Measurements from ENCODE around the gene NFATC1.

NFATC1 gene

DNA sequence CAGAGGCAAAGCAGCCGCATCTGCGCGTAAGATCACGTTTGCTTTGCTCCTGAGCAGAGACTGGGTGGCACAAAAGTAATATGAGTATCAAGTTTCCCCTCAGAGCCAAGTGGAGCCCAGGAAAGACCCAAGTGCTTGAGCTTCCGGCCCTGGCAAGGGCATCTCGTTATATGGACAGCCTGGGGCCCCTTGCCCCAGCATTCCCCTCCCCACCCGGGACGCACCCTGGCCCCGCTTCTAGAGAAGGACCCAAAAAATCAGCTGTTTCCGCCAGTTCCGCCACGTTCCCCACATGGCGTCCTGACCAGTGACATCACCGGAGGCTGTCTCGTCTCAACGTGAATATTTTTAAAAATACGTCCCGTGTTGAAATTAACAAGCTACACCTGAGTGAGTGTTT, 135.1 kb downstream of the NFATC1 start:
- H3K4me1 ChIP-seq (ENCODE audit: control insufficient read depth, insufficient read depth, low read length): no peaks in the 10 kb centered on the region
- no peak overlapping the region for H3K9ac ChIP-seq (ENCODE audit: low read depth, low read length)
- H3K4me2 ChIP-seq (ENCODE audit: low read length): no peak overlapping the region
- no peaks in the 10 kb centered on the region for H3K36me3 ChIP-seq (ENCODE audit: insufficient read depth, low read length)
- no peak overlapping the region for H3K4me3 ChIP-seq (ENCODE audit: low read length)
- peaks cover 54% of the 10 kb centered on the region for H3K27me3 ChIP-seq (ENCODE audit: control insufficient read depth, insufficient read depth, low read length)
- H3K9me3 ChIP-seq (replicated peaks; ENCODE audit: low read length): no peaks in the 10 kb centered on the region

GRCh38 chr18:79531386-79531785, 135.7 kb downstream of the NFATC1 start:
- Histone ChIP-seq H3K4me2 (ENCODE audit: low read length) (no peak overlapping the region), H3K4me3 (ENCODE audit: low read length) (no peak overlapping the region), H3K9me3 (replicated peaks; ENCODE audit: low read length) (no peaks in the 10 kb centered on the region), H3K27me3 (ENCODE audit: control insufficient read depth, insufficient read depth, low read length) (peaks cover 59% of the 10 kb centered on the region), H3K9ac (ENCODE audit: low read depth, low read length) (no peak overlapping the region), H3K36me3 (ENCODE audit: insufficient read depth, low read length) (no peaks in the 10 kb centered on the region), H3K4me1 (ENCODE audit: control insufficient read depth, insufficient read depth, low read length) (no peaks in the 10 kb centered on the region)

DNA sequence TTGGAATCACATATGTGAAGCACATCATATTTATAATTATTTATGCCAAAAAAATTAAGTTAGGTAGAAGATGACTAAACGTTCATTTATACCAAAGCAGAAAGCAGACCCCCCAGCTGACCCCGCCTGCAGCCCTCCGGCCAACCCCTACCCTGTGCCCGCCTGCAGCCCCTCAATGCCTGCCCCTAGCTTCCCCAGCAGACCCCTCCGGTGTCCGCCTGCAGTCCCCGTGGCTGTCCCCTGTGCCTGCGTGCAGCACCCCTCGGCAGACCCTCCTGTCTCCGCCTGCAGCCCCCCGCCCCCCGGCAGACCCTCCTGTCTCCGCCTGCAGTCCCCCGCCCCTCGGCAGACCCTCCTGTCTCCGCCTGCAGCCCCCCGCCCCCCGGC, 136.2 kb downstream of the NFATC1 start:
- Histone ChIP-seq H3K4me3 (ENCODE audit: low read length) (no peak overlapping the region), H3K4me2 (ENCODE audit: low read length) (no peak overlapping the region), H3K4me1 (ENCODE audit: control insufficient read depth, insufficient read depth, low read length) (no peaks in the 10 kb centered on the region), H3K9ac (ENCODE audit: low read depth, low read length) (no peak overlapping the region), H3K36me3 (ENCODE audit: insufficient read depth, low read length) (no peaks in the 10 kb centered on the region), H3K27me3 (ENCODE audit: control insufficient read depth, insufficient read depth, low read length) (peaks cover 59% of the 10 kb centered on the region), H3K9me3 (replicated peaks; ENCODE audit: low read length) (no peaks in the 10 kb centered on the region)

- Histone ChIP-seq H3K9ac (ENCODE audit: low read depth, low read length) (no peak overlapping the region), H3K9me3 (replicated peaks; ENCODE audit: low read length) (no peaks in the 10 kb centered on the region), H3K4me2 (ENCODE audit: low read length) (no peak overlapping the region), H3K36me3 (ENCODE audit: insufficient read depth, low read length) (no peaks in the 10 kb centered on the region), H3K4me3 (ENCODE audit: low read length) (no peak overlapping the region), H3K27me3 (ENCODE audit: control insufficient read depth, insufficient read depth, low read length) (peaks cover 59% of the 10 kb centered on the region), H3K4me1 (ENCODE audit: control insufficient read depth, insufficient read depth, low read length) (no peaks in the 10 kb centered on the region)
These were observed 136.7 kb downstream of the NFATC1 start for GRCh38 chr18:79532313-79533007.

DNA sequence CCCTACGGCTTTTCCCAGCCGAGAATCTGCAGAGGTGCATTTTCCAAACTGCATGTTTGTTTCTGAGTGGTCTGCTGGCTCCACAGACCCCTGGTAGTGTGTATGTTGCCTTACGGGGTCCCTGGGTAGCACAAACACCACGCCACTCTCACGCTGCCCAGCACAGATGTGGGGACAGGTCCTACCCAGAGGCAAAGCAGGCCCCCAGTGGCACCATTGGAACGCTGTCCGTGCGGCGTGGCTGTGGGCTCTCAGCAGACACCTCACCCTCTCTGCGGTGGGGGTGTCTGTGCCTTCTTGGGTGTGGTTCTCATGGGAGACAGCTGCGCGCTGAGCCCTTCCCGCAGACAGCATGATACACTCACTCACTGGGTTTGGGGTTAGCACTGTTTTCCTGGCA, 137.4 kb downstream of the NFATC1 start:
- H3K27me3 ChIP-seq (ENCODE audit: control insufficient read depth, insufficient read depth, low read length): peaks cover 53% of the 10 kb centered on the region
- H3K4me3 ChIP-seq (ENCODE audit: low read length): no peak overlapping the region
- no peak overlapping the region for H3K4me2 ChIP-seq (ENCODE audit: low read length)
- H3K36me3 ChIP-seq (ENCODE audit: insufficient read depth, low read length): no peaks in the 10 kb centered on the region
- no peak overlapping the region for H3K9ac ChIP-seq (ENCODE audit: low read depth, low read length)
- H3K9me3 ChIP-seq (replicated peaks; ENCODE audit: low read length): no peaks in the 10 kb centered on the region
- no peaks in the 10 kb centered on the region for H3K4me1 ChIP-seq (ENCODE audit: control insufficient read depth, insufficient read depth, low read length)

GRCh38 chr18:79533591-79533990, 137.9 kb downstream of the NFATC1 start:
- H3K4me3 ChIP-seq (ENCODE audit: low read length): no peak overlapping the region
- H3K27me3 ChIP-seq (ENCODE audit: control insufficient read depth, insufficient read depth, low read length): peaks cover 48% of the 10 kb centered on the region
- no peak overlapping the region for H3K4me2 ChIP-seq (ENCODE audit: low read length)
- no peaks in the 10 kb centered on the region for H3K36me3 ChIP-seq (ENCODE audit: insufficient read depth, low read length)
- H3K9me3 ChIP-seq (replicated peaks; ENCODE audit: low read length): no peaks in the 10 kb centered on the region
- H3K4me1 ChIP-seq (ENCODE audit: control insufficient read depth, insufficient read depth, low read length): no peaks in the 10 kb centered on the region
- H3K9ac ChIP-seq (ENCODE audit: low read depth, low read length): no peak overlapping the region

DNA sequence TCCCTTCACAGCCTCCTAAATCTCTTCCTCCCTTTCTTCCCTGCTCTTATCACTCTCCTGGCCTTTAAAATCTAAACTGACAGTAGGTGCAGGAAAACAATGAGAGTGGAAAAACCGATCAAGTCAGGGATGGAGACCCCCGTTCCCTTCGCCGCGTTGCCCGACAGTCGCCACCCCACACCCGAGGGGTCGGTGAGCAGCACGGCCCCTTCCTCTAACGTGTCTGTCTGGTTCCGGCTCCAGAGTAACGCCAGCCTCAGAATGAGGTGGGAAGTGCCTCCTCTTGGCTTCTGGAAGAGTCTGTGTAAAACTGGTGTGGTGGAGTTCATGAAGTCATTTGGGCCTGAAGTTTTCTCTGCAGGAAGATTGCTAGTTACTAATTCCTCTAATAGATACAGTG, 138.6 kb downstream of the NFATC1 start:
- Histone ChIP-seq H3K27me3 (ENCODE audit: control insufficient read depth, insufficient read depth, low read length) (peaks cover 42% of the 10 kb centered on the region), H3K4me2 (ENCODE audit: low read length) (no peak overlapping the region), H3K9me3 (replicated peaks; ENCODE audit: low read length) (no peaks in the 10 kb centered on the region), H3K4me1 (ENCODE audit: control insufficient read depth, insufficient read depth, low read length) (no peaks in the 10 kb centered on the region), H3K36me3 (ENCODE audit: insufficient read depth, low read length) (no peaks in the 10 kb centered on the region), H3K9ac (ENCODE audit: low read depth, low read length) (no peak overlapping the region), H3K4me3 (ENCODE audit: low read length) (no peak overlapping the region)

GRCh38 chr18:79537758-79538157, 142.0 kb downstream of the NFATC1 start:
- Histone ChIP-seq H3K4me2 (ENCODE audit: low read length) (no peak overlapping the region), H3K36me3 (ENCODE audit: insufficient read depth, low read length) (no peaks in the 10 kb centered on the region), H3K27me3 (ENCODE audit: control insufficient read depth, insufficient read depth, low read length) (peaks cover 33% of the 10 kb centered on the region), H3K9me3 (replicated peaks; ENCODE audit: low read length) (no peaks in the 10 kb centered on the region), H3K9ac (ENCODE audit: low read depth, low read length) (no peak overlapping the region), H3K4me3 (ENCODE audit: low read length) (no peak overlapping the region), H3K4me1 (ENCODE audit: control insufficient read depth, insufficient read depth, low read length) (no peaks in the 10 kb centered on the region)

- no peaks in the 10 kb centered on the region for H3K4me1 ChIP-seq (ENCODE audit: control insufficient read depth, insufficient read depth, low read length)
- no peaks in the 10 kb centered on the region for H3K9me3 ChIP-seq (replicated peaks; ENCODE audit: low read length)
- no peak overlapping the region for H3K4me2 ChIP-seq (ENCODE audit: low read length)
- H3K27me3 ChIP-seq (ENCODE audit: control insufficient read depth, insufficient read depth, low read length): peaks cover 24% of the 10 kb centered on the region
- H3K9ac ChIP-seq (ENCODE audit: low read depth, low read length): no peak overlapping the region
- no peaks in the 10 kb centered on the region for H3K36me3 ChIP-seq (ENCODE audit: insufficient read depth, low read length)
- H3K4me3 ChIP-seq (ENCODE audit: low read length): no peak overlapping the region
These were observed 142.9 kb downstream of the NFATC1 start for GRCh38 chr18:79538635-79539034.

DNA sequence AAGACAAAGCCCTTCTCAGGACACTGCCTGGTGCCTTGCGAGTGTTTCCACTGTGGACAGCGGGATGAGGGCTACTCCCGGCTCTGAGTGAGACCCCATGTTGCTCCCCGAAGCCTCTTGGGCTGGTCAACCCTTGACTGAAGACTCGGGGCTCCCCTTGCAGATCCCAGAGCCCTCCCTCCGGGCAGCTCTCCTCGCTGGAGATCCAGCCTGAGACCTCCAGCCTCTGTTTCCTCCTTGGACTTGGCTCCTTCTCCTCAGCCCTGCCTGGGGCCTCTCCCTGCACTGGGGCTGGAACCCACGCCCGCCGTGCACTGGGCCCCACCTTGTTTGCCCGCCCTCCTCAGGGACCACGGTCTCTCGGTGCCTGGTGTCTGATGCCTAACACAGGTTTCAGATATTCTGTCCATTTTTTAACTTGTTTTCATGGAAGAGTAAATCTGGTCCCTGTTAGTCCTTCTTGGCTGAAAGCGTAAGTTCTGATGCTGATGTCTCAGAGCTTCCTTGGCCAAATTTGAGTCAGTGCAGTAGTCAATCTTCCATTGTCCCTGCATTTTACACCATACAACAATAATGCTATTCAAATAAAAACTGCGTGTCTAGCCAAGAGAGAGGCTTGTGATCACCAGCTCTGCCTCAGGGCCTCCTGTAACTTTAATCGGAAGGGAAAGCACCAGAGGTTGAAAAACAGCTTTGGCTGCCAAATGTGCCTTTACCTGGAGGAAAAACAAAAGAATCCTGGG, 144.6 kb downstream of the NFATC1 start:
- Histone ChIP-seq H3K4me2 (ENCODE audit: low read length) (no peak overlapping the region), H3K36me3 (ENCODE audit: insufficient read depth, low read length) (no peaks in the 10 kb centered on the region), H3K9me3 (replicated peaks; ENCODE audit: low read length) (no peaks in the 10 kb centered on the region), H3K4me1 (ENCODE audit: control insufficient read depth, insufficient read depth, low read length) (no peaks in the 10 kb centered on the region), H3K9ac (ENCODE audit: low read depth, low read length) (no peak overlapping the region), H3K27me3 (ENCODE audit: control insufficient read depth, insufficient read depth, low read length) (peaks cover 13% of the 10 kb centered on the region), H3K4me3 (ENCODE audit: low read length) (no peak overlapping the region)

- no peaks in the 10 kb centered on the region for H3K36me3 ChIP-seq (ENCODE audit: insufficient read depth, low read length)
- no peak overlapping the region for H3K4me2 ChIP-seq (ENCODE audit: low read length)
- no peaks in the 10 kb centered on the region for H3K4me1 ChIP-seq (ENCODE audit: control insufficient read depth, insufficient read depth, low read length)
- no peak overlapping the region for H3K9ac ChIP-seq (ENCODE audit: low read depth, low read length)
- H3K4me3 ChIP-seq (ENCODE audit: low read length): no peak overlapping the region
- H3K27me3 ChIP-seq (ENCODE audit: control insufficient read depth, insufficient read depth, low read length): peaks cover 8% of the 10 kb centered on the region
- no peaks in the 10 kb centered on the region for H3K9me3 ChIP-seq (replicated peaks; ENCODE audit: low read length)
These were observed 145.2 kb downstream of the NFATC1 start for GRCh38 chr18:79540904-79541282.

DNA sequence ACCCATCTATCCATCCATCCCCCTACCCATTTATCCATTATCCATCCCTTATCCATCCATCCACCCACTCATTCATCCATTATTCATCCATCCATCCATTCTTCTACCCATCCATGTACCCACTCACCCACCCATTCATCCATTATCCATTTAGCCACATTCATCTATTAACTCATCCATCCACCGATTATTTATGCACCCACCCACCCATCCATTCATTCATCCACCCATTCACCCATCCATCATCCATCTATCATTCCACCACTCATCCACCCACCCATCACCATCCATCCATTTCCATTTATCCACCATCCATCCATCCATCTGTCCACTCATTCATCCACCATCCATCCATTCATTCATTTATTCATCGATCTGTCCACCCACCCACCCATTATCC, 146.5 kb downstream of the NFATC1 start:
- H3K36me3 ChIP-seq (ENCODE audit: insufficient read depth, low read length): no peaks in the 10 kb centered on the region
- H3K4me1 ChIP-seq (ENCODE audit: control insufficient read depth, insufficient read depth, low read length): no peaks in the 10 kb centered on the region
- no peak overlapping the region for H3K4me3 ChIP-seq (ENCODE audit: low read length)
- no peak overlapping the region for H3K4me2 ChIP-seq (ENCODE audit: low read length)
- H3K9me3 ChIP-seq (replicated peaks; ENCODE audit: low read length): no peaks in the 10 kb centered on the region
- no peak overlapping the region for H3K9ac ChIP-seq (ENCODE audit: low read depth, low read length)
- H3K27me3 ChIP-seq (ENCODE audit: control insufficient read depth, insufficient read depth, low read length): peaks cover 11% of the 10 kb centered on the region
